GM12878 (cell line): ENCODE data around the gene RPRD1B. TPM values are rescaled to one million over a fixed set of nuclear protein-coding genes. Genes with fewer than 3 reads are reported as not detected.

Experiments
- ATAC-seq: fragments of 200-7000 bp; cut with Tn5 transposase; 3 replicates; pipeline ENCODE4 v1.9.1; 2020; ENCODE audit warnings: mild to moderate bottlenecking, moderate library complexity
- BruUV-seq: library from RNA; stranded (reverse); fragments of 400-500 nt; replicated peaks from 2 replicates; lab custom pipeline; 2021; lab: Mats Ljungman, UMichigan
- CTCF ChIA-PET: fragments of 300-600 bp; sonication (Branson Sonifier 250); formaldehyde crosslinking; extraction: SDS; loops from one replicate; lab custom pipeline; 2021; ENCODE audit warnings: inconsistent platforms; lab: Yijun Ruan, JAX
- POLR2A ChIA-PET: fragments of 350-600 bp; formaldehyde crosslinking; extraction: SDS; loops from one replicate; lab custom pipeline; 2021; ENCODE audit warnings: inconsistent platforms; lab: Charles Lee
- RAD21 ChIA-PET: fragments of 300-600 bp; sonication (Branson Sonifier 250); formaldehyde crosslinking; loops from one replicate; lab custom pipeline; 2023; ENCODE audit warnings: antibody characterized with exemption; ENCODE audit not compliant: unreplicated experiment; lab: Charles Lee
- SMC1A ChIA-PET: fragments of 300-600 bp; sonication (Branson Sonifier 250); formaldehyde crosslinking; loops from one replicate; lab custom pipeline; 2023; ENCODE audit not compliant: unreplicated experiment, uncharacterized antibody; lab: Charles Lee
- DNase-seq: peaks from one replicate; pipeline ENCODE4 v3.0.0-alpha.2; 2011; ENCODE audit warnings: low read depth, low spot score
- FAIRE-seq: peaks from 3 replicates; lab custom pipeline; 2011; peaks lifted over from hg19 to GRCh38; lab: Jason Lieb, UNC
- H2AFZ ChIP-seq: 2 replicates; pipeline ENCODE4 v1.6.0; 2011; ENCODE audit warnings: low read depth, low read length, control low read depth; ENCODE audit not compliant: control insufficient read depth
- H3K27ac ChIP-seq: 2 replicates; pipeline ENCODE4 v1.5.1; 2011; ENCODE audit warnings: control low read depth; ENCODE audit not compliant: control insufficient read depth, insufficient read depth
- H3K27me3 ChIP-seq, 2 experiments: replicated peaks in 1 of 2; 2 replicates each; pipeline versions ENCODE4 v1.6.0 to v1.6.1; 2011; ENCODE audit warnings: low read length in 1 of 2; ENCODE audit not compliant: control insufficient read depth in 2 of 2, insufficient read depth in 2 of 2
- H3K36me3 ChIP-seq, 2 experiments: 2 replicates each; pipeline ENCODE4 v1.5.1; 2011; ENCODE audit warnings: low read length in 1 of 2; ENCODE audit not compliant: control insufficient read depth in 2 of 2, insufficient read depth in 2 of 2
- H3K4me1 ChIP-seq: 2 replicates; pipeline ENCODE4 v1.6.1; 2011; ENCODE audit warnings: mild to moderate bottlenecking, low read length, moderate library complexity, mixed read lengths; ENCODE audit not compliant: control insufficient read depth, insufficient read depth
- H3K4me2 ChIP-seq: 2 replicates; pipeline ENCODE4 v1.6.0; 2011; ENCODE audit warnings: control low read depth; ENCODE audit not compliant: control insufficient read depth, insufficient read depth
- H3K4me3 ChIP-seq: fragments of 200-600 bp; sonication (generic); 2 replicates; pipeline ENCODE4 v1.5.1; 2016
- H3K79me2 ChIP-seq: 2 replicates; pipeline ENCODE4 v1.6.0; 2011; ENCODE audit warnings: low read length; ENCODE audit not compliant: control insufficient read depth, insufficient read depth
- H3K9ac ChIP-seq: 2 replicates; pipeline ENCODE4 v1.8.0; 2011; ENCODE audit warnings: low read length, control low read depth, mixed read lengths; ENCODE audit not compliant: control insufficient read depth, insufficient read depth
- H3K9me3 ChIP-seq: replicated peaks from 3 replicates; pipeline ENCODE4 v1.5.1; 2011; ENCODE audit warnings: mild to moderate bottlenecking, low read length; ENCODE audit not compliant: control insufficient read depth, insufficient read depth
- H4K20me1 ChIP-seq: 2 replicates; pipeline ENCODE4 v1.6.0; 2011; ENCODE audit not compliant: control insufficient read depth, insufficient read depth
- ASH2L ChIP-seq: fragments of 300-600, 200-600 bp; sonication (generic); IDR thresholded peaks from 2 replicates; pipeline ENCODE4 v1.6.1; 2017; ENCODE audit warnings: low read depth, mild to moderate bottlenecking, borderline replicate concordance
- ATF2 ChIP-seq: IDR thresholded peaks from 2 replicates; pipeline ENCODE4 v1.6.1; 2012; ENCODE audit warnings: low read length, inconsistent platforms
- FOXM1 ChIP-seq: IDR thresholded peaks from 2 replicates; pipeline ENCODE4 v1.6.1; 2012; ENCODE audit warnings: low read depth, mild to moderate bottlenecking, inconsistent platforms, low read length, moderate library complexity
- IKZF1 ChIP-seq: fragments of 450-650 bp; conservative IDR thresholded peaks from 2 replicates; pipeline ENCODE4 v1.6.1; 2017; ENCODE audit warnings: antibody characterized with exemption, mild to moderate bottlenecking
- MEF2B ChIP-seq: fragments of 450-650 bp; IDR thresholded peaks from 2 replicates; pipeline ENCODE4 v1.6.1; 2018; ENCODE audit warnings: mild to moderate bottlenecking, moderate library complexity; ENCODE audit not compliant: partially characterized antibody, poor library complexity, severe bottlenecking
- MLLT1 ChIP-seq: fragments of 450-650 bp; IDR thresholded peaks from 2 replicates; pipeline ENCODE4 v1.6.1; 2016; ENCODE audit warnings: mild to moderate bottlenecking
- MXI1 ChIP-seq: fragments of 150-350 bp; IDR thresholded peaks from 2 replicates; pipeline ENCODE4 v1.6.1; 2011; ENCODE audit warnings: low read depth, mild to moderate bottlenecking, inconsistent platforms, low read length, improper control_type of control experiment
- MYB ChIP-seq: fragments of 150-350 bp; IDR thresholded peaks from 2 replicates; pipeline ENCODE4 v1.6.1; 2014; ENCODE audit warnings: mild to moderate bottlenecking, low read depth, low read length, borderline replicate concordance
- NBN ChIP-seq: fragments of 450-650 bp; IDR thresholded peaks from 2 replicates; pipeline ENCODE4 v1.6.1; 2016
- POU2F2 ChIP-seq: IDR thresholded peaks from 3 replicates; pipeline ENCODE4 v1.6.1; 2011; ENCODE audit warnings: low read depth, mild to moderate bottlenecking, low read length, borderline replicate concordance
- SMARCA5 ChIP-seq: fragments of 450-650 bp; IDR thresholded peaks from 2 replicates; pipeline ENCODE4 v1.6.1; 2017; ENCODE audit warnings: mild to moderate bottlenecking
- YBX1 ChIP-seq: fragments of 450-650 bp; IDR thresholded peaks from 2 replicates; pipeline ENCODE4 v1.6.1; 2016; ENCODE audit warnings: antibody characterized with exemption
- ZNF24 ChIP-seq: fragments of 450-650 bp; IDR thresholded peaks from 2 replicates; pipeline ENCODE4 v1.6.1; 2017; ENCODE audit warnings: antibody characterized with exemption, mild to moderate bottlenecking
- WGBS: methylation state at CpG from one replicate; pipeline ENCODE4 v1.1.6; 2016; ENCODE audit warnings: low lambda C conversion rate; ENCODE audit not compliant: insufficient replicate concordance, insufficient coverage; ENCODE audit errors: missing lambda C conversion rate; 5-methylcytosine and 5-hydroxymethylcytosine counted together
- in situ Hi-C: fragments of 300-500 bp; cut with MboI; formaldehyde crosslinking; loops from 9 replicates; pipeline ENCODE4 v1.14.3; 2018; ENCODE audit warnings: mixed read lengths
- intact Hi-C: fragments of 100-400 bp; cut with micrococcal nuclease; formaldehyde crosslinking; loops from one replicate; pipeline ENCODE4 v1.14.2; 2022; ENCODE audit not compliant: unreplicated experiment
- polyA plus RNA-seq, 11 experiments: library from polyadenylated mRNA; depleted of rRNA in 4 of 11; unstranded in 6 of 11; stranded (reverse) in 5 of 11; fragments of >200 nt; fragmentation: Nextera tagmentation in 4 of 11; fragmentation: Illumina TruSeq in 1 of 11; extraction: Ambion mirVana in 4 of 11; extraction: Trizol in 1 of 11; gene quantifications; 1 replicate in 1 of 11; 2 replicates in 10 of 11; pipeline versions ENCODE4 v1.2.1 to v1.2.3, GENCODE V29; 2011 to 2016; ENCODE audit warnings: inconsistent platforms in 2 of 11, missing spikeins in 2 of 11, low read depth in 1 of 11
- total RNA-seq, 4 experiments: library from RNA; depleted of rRNA in 3 of 4; stranded (reverse); fragments of >200 nt in 3 of 4; fragmentation: Illumina TruSeq in 1 of 4; extraction: Trizol in 1 of 4; gene quantifications; 2 replicates each; pipeline versions ENCODE4 v1.2.1 to v1.2.3, GENCODE V29; 2013 to 2021
- TF ChIP-seq, protein P1 (sequence below): fragments of 450-650 bp; IDR thresholded peaks from 2 replicates; pipeline ENCODE4 v1.6.1; 2017; ENCODE audit warnings: borderline replicate concordance

RPRD1B gene
- total and polyA plus RNA-seq, 10 of the 15 experiments (the other 5 are each of a cell fraction or from before 2014, with no cell fraction given): 5.2 to 40.2 (median 30.0) TPM

DNA sequence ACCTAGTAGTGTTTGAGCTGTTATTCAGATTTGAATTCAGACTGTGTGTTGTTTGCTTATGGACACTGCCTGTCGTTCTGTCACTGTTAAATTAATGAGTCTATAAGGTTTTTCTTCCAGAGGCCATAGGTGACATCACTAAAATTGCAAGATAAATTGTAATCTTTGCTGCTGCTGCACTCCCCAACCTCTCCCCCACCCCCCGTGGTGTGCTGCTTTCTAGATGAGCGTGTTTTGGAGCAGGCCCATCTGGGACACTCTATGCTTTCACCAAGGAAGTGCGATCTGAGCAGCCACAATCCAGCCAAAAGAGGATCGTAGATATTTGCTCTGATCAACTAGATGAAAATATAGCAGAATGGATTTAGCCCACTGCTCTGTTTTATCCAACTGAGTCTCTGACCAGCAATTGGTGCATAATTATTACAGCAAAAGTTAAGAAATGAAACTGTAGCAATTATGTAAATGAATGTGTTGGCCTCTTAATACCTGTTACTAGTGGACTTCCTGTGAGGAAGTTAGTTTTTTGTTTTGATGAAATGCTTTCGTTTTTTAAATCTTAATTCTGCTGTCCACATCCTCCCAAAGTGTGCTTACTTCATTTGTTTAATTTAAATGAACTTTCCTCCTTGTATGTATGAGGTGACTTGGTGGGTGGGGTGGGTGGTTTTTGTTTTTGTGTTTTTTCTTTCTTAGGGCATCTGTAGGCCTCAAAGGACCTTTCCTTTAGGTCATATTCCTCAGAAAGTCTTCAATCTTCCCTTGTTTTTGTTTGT lies 58.1 kb downstream of the RPRD1B start:
- RAD21 ChIA-PET: interaction anchor here (0.9 to 7.8 kb wide), 8 partner anchors 16 to 89 kb away, joined by 3 to 79 read pairs (median 4); no protein-coding TSS in a partner anchor
- intact Hi-C loops: no loop called here
- TF ChIP-seq ASH2L (peak; percentile 73; the same call in 1 of the 2 replicates), IKZF1 (peak; percentile 20; the same call in 1 of the 2 replicates), MXI1 (0 out of 2 replicates have a peak, but pooled peaks have one; percentile 32), ZNF24 (peak; percentile 78), MYB (no peak), MEF2B (no peak), ATF2 (peak; percentile 18; the same call in 1 of the 2 replicates), FOXM1 (no peak), SMARCA5 (no peak), POU2F2 (peak; percentile 40; the same call in 1 of the 3 replicates), YBX1 (no peak), MLLT1 (peak; percentile 67; the same call in 1 of the 2 replicates), NBN (peak; percentile 80)
- TF ChIP-seq, protein P1, sequence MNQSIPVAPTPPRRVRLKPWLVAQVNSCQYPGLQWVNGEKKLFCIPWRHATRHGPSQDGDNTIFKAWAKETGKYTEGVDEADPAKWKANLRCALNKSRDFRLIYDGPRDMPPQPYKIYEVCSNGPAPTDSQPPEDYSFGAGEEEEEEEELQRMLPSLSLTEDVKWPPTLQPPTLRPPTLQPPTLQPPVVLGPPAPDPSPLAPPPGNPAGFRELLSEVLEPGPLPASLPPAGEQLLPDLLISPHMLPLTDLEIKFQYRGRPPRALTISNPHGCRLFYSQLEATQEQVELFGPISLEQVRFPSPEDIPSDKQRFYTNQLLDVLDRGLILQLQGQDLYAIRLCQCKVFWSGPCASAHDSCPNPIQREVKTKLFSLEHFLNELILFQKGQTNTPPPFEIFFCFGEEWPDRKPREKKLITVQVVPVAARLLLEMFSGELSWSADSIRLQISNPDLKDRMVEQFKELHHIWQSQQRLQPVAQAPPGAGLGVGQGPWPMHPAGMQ: no peak

More for the DNA sequence above, 58.1 kb downstream of the RPRD1B start:
- ChIA-PET POLR2A (interaction anchor here (1.1 to 2.6 kb wide), 3 partner anchors 9 to 20 kb away, joined by 4 to 8 read pairs (median 4); no protein-coding TSS in a partner anchor), SMC1A (interaction anchor here (0.9 to 8.6 kb wide), 8 partner anchors 8 to 128 kb away, joined by 3 to 166 read pairs (median 18); no protein-coding TSS in a partner anchor), CTCF (interaction anchor here (0.9 to 15.1 kb wide), 8 partner anchors 8 to 128 kb away, joined by 3 to 189 read pairs (median 5); no protein-coding TSS in a partner anchor)
- Histone ChIP-seq H3K9me3 (no peaks in the 10 kb centered on the region), H4K20me1 (no peaks in the 10 kb centered on the region), H2AFZ (peak overlapping the region; percentile 44), H3K27me3 (no peaks in the 10 kb centered on the region), H3K4me1 (peaks cover 44% of the 10 kb centered on the region), H3K4me2 (peak overlapping the region; percentile 80), H3K9ac (peak overlapping the region; percentile 29), H3K36me3 (peaks cover 0 to 6% of the 10 kb centered on the region in 2 experiments; a peak in 2 of 4 replicates), H3K27ac (peak overlapping the region; percentile 98), H3K79me2 (0 out of 2 replicates have a peak, but pooled peaks cover 2% of the 10 kb centered on the region), H3K4me3 (no peak overlapping the region; the same call in 1 of the 2 replicates)
- DNase-seq (peak; percentile 60), ATAC-seq (peak; percentile 37), FAIRE-seq (peak; percentile 80)
- WGBS: 1% methylated on average over 6 of the region's 6 CpGs
- no TSS peak for BruUV-seq
- in situ Hi-C loops: no loop called here
